NCI-H2227 (cell line): ENCODE measurements around the gene CPA4.

Experiments used
- DNase-seq: peaks from one replicate; lab custom pipeline; 2025; ENCODE audit not compliant: unreplicated experiment; lab: John Stamatoyannopoulos, UW

The CPA4 gene

DNA sequence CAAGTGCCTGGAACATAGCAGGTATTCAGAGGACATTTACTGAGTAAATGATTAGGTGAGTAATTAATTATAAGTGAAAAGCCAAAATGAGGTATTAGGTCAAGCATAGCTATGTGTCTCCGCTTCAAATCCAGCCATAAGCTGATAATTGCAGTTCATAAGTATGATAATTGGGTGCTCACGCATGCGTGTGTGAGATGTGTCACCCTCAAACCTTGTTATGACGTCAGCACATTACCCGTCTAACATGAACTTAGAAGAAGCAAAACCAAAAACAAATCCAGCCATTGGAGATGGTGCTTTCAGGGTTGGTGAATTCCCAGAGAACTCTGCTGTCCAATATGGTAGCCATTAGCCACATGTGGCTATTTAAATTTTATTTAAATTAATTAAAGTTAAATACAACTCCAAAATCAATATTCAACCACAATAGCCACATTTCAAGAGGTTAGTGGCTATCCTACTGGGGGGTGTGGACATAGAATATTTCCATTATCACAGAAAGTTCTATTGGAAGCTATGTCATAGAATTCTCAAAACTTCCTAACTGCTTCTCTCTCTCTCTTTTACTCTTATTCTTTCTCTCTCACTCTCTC is 51.4 kb downstream of the CPA4 start, which contains the start of gene CPA5:
Gene CPA5 (plus strand): TSS at position 546 of the 596 bp plus-strand sequence. CDS start 1,670 bp downstream, outside the sequence.
- peak; percentile 18 for DNase-seq

- peak; percentile 86 for DNase-seq
Measured at GRCh38 chr7:130345136-130345535, 52.2 kb downstream of the CPA4 start.

- no peak for DNase-seq
Measured at GRCh38 chr7:130345725-130346124, 52.8 kb downstream of the CPA4 start.

GRCh38 chr7:130346177-130346905 is 53.4 kb downstream of the CPA4 start:
- no peak for DNase-seq

DNA sequence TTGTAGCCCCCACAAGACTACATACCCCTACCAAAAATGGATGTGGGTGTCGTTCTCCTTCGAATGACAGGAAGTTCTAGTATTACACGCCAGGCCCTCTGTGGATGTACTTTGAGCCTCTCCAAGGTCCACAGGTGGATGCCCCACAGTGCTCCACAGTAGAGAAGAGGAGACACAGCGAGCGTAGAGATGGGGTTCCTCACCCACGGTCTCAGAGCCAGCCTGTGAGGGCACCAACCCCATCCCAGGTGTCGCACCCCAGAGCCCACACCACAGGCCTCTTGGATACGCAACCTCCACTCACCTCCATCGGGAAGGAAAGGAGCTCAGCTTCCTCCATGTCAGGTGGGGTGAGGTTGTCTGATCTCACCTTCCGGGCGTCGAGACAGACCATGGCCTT is 54.0 kb downstream of the CPA4 start:
- no peak for DNase-seq

GRCh38 chr7:130349911-130350782 is 57.2 kb downstream of the CPA4 start:
- peak; percentile 71 for DNase-seq

GRCh38 chr7:130350945-130351790 is 58.2 kb downstream of the CPA4 start:
- peak; percentile 80 for DNase-seq

GRCh38 chr7:130351791-130352090 is 58.8 kb downstream of the CPA4 start:
- no peak for DNase-seq

GRCh38 chr7:130352194-130353074 is 59.5 kb downstream of the CPA4 start:
- peak; percentile 97 for DNase-seq

DNA sequence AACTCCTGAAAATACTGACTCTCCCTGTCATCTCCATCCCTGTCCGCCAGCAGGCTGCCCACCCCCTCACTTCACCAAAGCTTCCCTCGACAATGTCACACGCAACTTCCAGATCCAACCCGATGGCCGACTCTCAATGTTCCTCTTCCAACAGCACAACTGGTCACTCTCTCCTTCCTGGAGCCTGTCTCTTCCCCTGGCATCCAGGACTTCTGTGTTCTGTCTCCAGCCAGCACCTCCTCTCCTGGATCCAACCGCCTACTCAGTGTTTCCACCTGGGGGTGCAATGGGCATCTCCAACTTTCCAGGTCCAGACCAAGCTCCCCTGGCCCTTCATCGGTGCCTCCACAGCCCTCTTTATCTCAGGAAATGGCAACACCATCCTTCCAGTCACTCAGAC is 60.2 kb downstream of the CPA4 start:
- peak; percentile 27 for DNase-seq

DNA sequence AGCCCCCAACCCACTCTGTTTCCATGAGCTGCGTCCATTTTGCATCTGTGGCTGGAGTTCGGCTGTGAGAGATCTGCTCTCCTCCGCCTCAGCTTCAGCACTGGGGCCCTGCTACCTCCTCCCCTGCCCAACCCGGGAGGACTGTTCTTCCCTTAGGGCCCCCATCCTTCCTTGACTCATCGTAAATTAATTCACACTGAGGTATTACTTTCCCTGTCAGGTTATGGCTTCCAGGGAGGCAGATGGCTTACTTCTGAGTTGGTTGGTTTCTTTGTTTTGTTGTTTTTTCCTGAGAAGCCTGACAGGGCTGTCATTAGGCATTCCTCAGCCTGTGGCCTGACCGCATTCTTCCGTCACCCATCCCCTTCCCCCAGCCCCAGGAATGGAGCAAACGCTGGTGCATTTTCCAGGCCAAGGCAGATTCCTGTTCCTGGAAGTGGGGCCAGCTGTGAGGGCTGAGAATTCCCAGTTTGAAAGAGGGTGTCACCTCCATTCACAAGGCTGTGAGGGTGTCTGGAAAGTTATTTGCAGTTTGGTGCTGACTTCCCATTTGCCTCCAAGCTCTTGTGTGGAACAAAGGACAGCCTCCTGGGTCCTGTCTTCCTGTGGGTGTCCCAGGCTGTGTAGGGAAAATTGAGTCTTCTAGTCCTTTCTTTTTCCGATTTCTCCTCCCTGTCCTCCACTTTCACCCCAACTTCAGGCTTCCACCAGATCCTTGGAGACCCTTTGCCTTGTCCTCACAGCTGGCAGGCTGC is 63.3 kb downstream of the CPA4 start:
- DNase-seq, result peak; percentile 58

DNA sequence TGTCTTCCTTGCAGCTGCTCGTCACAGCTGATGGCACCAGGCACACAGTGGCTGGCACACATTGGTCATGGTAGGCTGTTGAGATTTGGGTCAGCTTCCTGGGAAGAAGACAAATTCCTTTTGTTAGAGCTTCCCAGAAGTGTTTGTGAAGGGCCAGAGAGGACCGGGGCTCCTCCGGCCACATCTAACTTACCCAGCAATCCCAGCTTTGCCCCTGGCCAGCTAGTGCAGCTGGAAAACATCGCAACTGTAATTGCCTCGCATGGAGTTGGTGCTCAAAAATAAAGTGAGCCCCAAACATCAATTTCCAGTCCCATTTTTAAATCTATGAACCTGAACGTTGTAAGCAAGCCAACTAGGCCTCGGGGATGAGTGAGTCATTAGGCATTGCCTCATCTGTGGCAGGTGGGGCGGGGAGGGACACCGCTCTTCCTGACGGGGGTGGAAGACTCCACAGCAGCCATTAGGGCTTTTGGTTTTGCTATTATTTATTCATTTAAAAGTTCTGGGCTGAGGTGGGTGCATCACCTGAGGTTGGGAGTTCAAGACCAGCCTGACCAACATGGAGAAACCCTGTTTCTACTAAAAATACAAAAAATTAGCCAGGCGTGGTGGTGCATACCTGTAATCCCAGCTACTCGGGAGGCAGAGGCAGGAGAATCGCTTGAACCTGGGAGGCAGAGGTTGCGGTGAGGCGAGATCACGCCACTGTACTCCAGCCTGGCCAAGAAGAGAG is 64.1 kb downstream of the CPA4 start:
- DNase-seq, result no peak

DNA sequence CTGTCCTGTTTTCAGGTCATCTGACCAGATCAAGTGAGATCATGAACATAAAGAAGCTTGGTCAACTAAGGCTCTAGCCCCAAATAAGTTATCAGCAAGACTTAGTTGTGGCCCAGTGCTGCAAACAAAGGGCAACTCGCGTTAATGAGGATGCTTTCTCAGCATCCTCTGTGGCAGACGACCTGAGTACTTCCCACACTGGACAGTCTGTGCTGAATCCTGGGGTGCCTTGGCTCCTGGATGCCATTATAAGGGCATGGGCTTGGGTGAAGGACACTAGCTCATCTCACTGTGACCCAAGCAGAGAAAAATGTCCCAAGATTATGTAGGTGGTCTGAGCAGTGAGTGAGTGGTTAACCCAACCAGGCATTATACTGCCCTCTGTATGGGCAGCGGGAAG is 65.5 kb downstream of the CPA4 start:
- no peak for DNase-seq

GRCh38 chr7:130359276-130359857 is 66.4 kb downstream of the CPA4 start:
- DNase-seq, result no peak

GRCh38 chr7:130360518-130360917 is 67.6 kb downstream of the CPA4 start:
- DNase-seq, result no peak

GRCh38 chr7:130361681-130362080 is 68.7 kb downstream of the CPA4 start:
- DNase-seq, result no peak

- no peak for DNase-seq
Measured at GRCh38 chr7:130362251-130362816, 69.4 kb downstream of the CPA4 start.
